ENCODE data around the gene CCDC169.

- no peak for TF ChIP-seq CTCF (IDR thresholded peaks at IDR 0.05)
- TF ChIP-seq POLR2A (IDR thresholded peaks at IDR 0.05), result no peak
These were observed 4.1 kb downstream of the CCDC169 start for GRCh38 chr13:36293497-36293896.

All from testis (tissue), 2 donors.